IMR-90 (cell line): ENCODE data around the gene PKM. TPM values are rescaled to one million over a fixed set of nuclear protein-coding genes. Genes with fewer than 3 reads are reported as not detected.

Source experiments
- ATAC-seq: fragments of 200-7000 bp; cut with Tn5 transposase; 2 replicates; pipeline ENCODE4 v1.9.1; 2020; ENCODE audit warnings: low read depth, mild to moderate bottlenecking, moderate library complexity
- BruUV-seq: library from RNA; stranded (reverse); fragments of 400-500 nt; replicated peaks from 2 replicates; lab custom pipeline; 2021; lab: Mats Ljungman, UMichigan
- CTCF ChIA-PET: fragments of 300-600 bp; formaldehyde crosslinking; extraction: SDS; loops from one replicate; lab custom pipeline; 2021; ENCODE audit warnings: antibody characterized with exemption; lab: Yijun Ruan, JAX
- POLR2A ChIA-PET: fragments of 300-600 bp; sonication (Branson Sonifier 250); formaldehyde crosslinking; loops from one replicate; lab custom pipeline; 2022; ENCODE audit warnings: antibody characterized with exemption; ENCODE audit not compliant: unreplicated experiment; lab: Charles Lee
- DNase-seq: peaks from one replicate; pipeline ENCODE4 v3.0.0; 2013
- H2AFZ ChIP-seq: replicated peaks from 2 replicates; pipeline ENCODE3; 2013; ENCODE audit warnings: low read length, mild to moderate bottlenecking; ENCODE audit not compliant: poor library complexity
- H2AK5ac ChIP-seq: 2 replicates; pipeline ENCODE4 v1.6.1; 2013; ENCODE audit warnings: low read depth, low read length, inconsistent platforms
- H2AK9ac ChIP-seq: replicated peaks from 2 replicates; pipeline ENCODE3; 2013; ENCODE audit warnings: mild to moderate bottlenecking, low read depth, low read length, moderate library complexity; ENCODE audit not compliant: poor library complexity
- H2BK120ac ChIP-seq: 2 replicates; pipeline ENCODE4 v1.6.1; 2013; ENCODE audit warnings: low read depth, low read length, inconsistent platforms
- H2BK15ac ChIP-seq: 3 replicates; pipeline ENCODE4 v1.6.1; 2013; ENCODE audit warnings: low read depth, low read length, inconsistent platforms
- H2BK20ac ChIP-seq: 2 replicates; pipeline ENCODE4 v1.6.1; 2013; ENCODE audit warnings: low read depth, mild to moderate bottlenecking, inconsistent platforms, low read length, moderate library complexity
- H2BK5ac ChIP-seq: 2 replicates; pipeline ENCODE4 v1.6.1; 2013; ENCODE audit warnings: mild to moderate bottlenecking, low read depth, low read length, inconsistent platforms; ENCODE audit not compliant: poor library complexity, severe bottlenecking
- H3K14ac ChIP-seq: replicated peaks from 2 replicates; pipeline ENCODE4 v1.6.1; 2013; ENCODE audit warnings: low read depth, low read length, inconsistent platforms
- H3K18ac ChIP-seq: 2 replicates; pipeline ENCODE4 v1.6.1; 2013; ENCODE audit warnings: low read depth, low read length, control low read depth
- H3K23ac ChIP-seq: 2 replicates; pipeline ENCODE4 v1.6.1; 2013; ENCODE audit warnings: low read depth, low read length, inconsistent platforms
- H3K27ac ChIP-seq: 2 replicates; pipeline ENCODE4 v1.5.1; 2013; ENCODE audit warnings: mild to moderate bottlenecking, control low read depth, low read length; ENCODE audit not compliant: insufficient read depth
- H3K27me3 ChIP-seq: 2 replicates; pipeline ENCODE4 v1.6.1; 2013; ENCODE audit warnings: low read length; ENCODE audit not compliant: control insufficient read depth, insufficient read depth
- H3K36me3 ChIP-seq: 2 replicates; pipeline ENCODE4 v1.6.1; 2013; ENCODE audit warnings: low read length, mixed read lengths; ENCODE audit not compliant: control insufficient read depth, insufficient read depth
- H3K4ac ChIP-seq: 2 replicates; pipeline ENCODE4 v1.6.1; 2013; ENCODE audit warnings: low read depth, low read length, inconsistent platforms
- H3K4me1 ChIP-seq: 2 replicates; pipeline ENCODE4 v1.6.1; 2013; ENCODE audit warnings: low read length, mixed read lengths; ENCODE audit not compliant: control insufficient read depth, insufficient read depth
- H3K4me2 ChIP-seq: 2 replicates; pipeline ENCODE4 v1.6.1; 2013; ENCODE audit warnings: low read depth, mild to moderate bottlenecking, control low read depth, low read length, moderate library complexity
- H3K4me3 ChIP-seq: 2 replicates; pipeline ENCODE4 v1.5.1; 2013; ENCODE audit warnings: low read depth, mild to moderate bottlenecking, control low read depth, low read length, moderate library complexity; ENCODE audit not compliant: insufficient read depth
- H3K56ac ChIP-seq: 2 replicates; pipeline ENCODE4 v1.6.1; 2013; ENCODE audit warnings: low read length, inconsistent platforms; ENCODE audit not compliant: insufficient read depth; ENCODE audit errors: extremely low read depth
- H3K79me1 ChIP-seq, 2 experiments: 2 replicates each; pipeline ENCODE4 v1.6.1; 2013; ENCODE audit warnings: low read length in 2 of 2, inconsistent platforms in 1 of 2, low read depth in 1 of 2
- H3K9ac ChIP-seq: 2 replicates; pipeline ENCODE4 v1.6.1; 2013; ENCODE audit warnings: low read depth, low read length, control low read depth
- H3K9me1 ChIP-seq: 2 replicates; pipeline ENCODE4 v1.6.1; 2013; ENCODE audit warnings: low read length, inconsistent platforms; ENCODE audit not compliant: insufficient read depth
- H3K9me3 ChIP-seq: 2 replicates; pipeline ENCODE4 v1.6.1; 2013; ENCODE audit warnings: low read length; ENCODE audit not compliant: control insufficient read depth, insufficient read depth
- H4K20me1 ChIP-seq: 2 replicates; pipeline ENCODE4 v1.6.1; 2013; ENCODE audit warnings: low read length, inconsistent platforms; ENCODE audit not compliant: insufficient read depth
- H4K5ac ChIP-seq: 2 replicates; pipeline ENCODE4 v1.6.1; 2013; ENCODE audit warnings: mild to moderate bottlenecking, low read depth, low read length, control low read depth
- H4K8ac ChIP-seq, 2 experiments: 2 replicates each; pipeline ENCODE4 v1.6.1; 2013; ENCODE audit warnings: low read depth in 2 of 2, low read length in 2 of 2, control low read depth in 1 of 2, inconsistent platforms in 1 of 2
- H4K91ac ChIP-seq: 2 replicates; pipeline ENCODE4 v1.6.1; 2013; ENCODE audit warnings: low read depth, low read length, inconsistent platforms; ENCODE audit not compliant: insufficient read depth
- BHLHE40 ChIP-seq: fragments of 150-350 bp; IDR thresholded peaks from 2 replicates; pipeline ENCODE4 v1.6.1; 2016; ENCODE audit warnings: mild to moderate bottlenecking, low read depth, low read length
- CHD1 ChIP-seq: IDR thresholded peaks from 2 replicates; pipeline ENCODE4 v1.6.1; 2012; ENCODE audit warnings: low read depth, low read length, improper control_type of control experiment
- MAZ ChIP-seq: IDR thresholded peaks from 2 replicates; pipeline ENCODE4 v1.6.1; 2012; ENCODE audit warnings: low read depth, mild to moderate bottlenecking, low read length, improper control_type of control experiment, moderate library complexity, borderline replicate concordance
- MXI1 ChIP-seq: IDR thresholded peaks from 2 replicates; pipeline ENCODE4 v1.6.1; 2012; ENCODE audit warnings: low read depth, mild to moderate bottlenecking, low read length, moderate library complexity, borderline replicate concordance
- NFE2L2 ChIP-seq: fragments of 150-350 bp; IDR thresholded peaks from 2 replicates; pipeline ENCODE4 v1.6.1; 2016; ENCODE audit warnings: low read depth, mild to moderate bottlenecking, low read length
- RAD21 ChIP-seq: IDR thresholded peaks from 2 replicates; pipeline ENCODE4 v1.6.1; 2012; ENCODE audit warnings: low read length, improper control_type of control experiment
- SMC3 ChIP-seq: fragments of 150-350 bp; IDR thresholded peaks from 2 replicates; pipeline ENCODE4 v1.6.1; 2016; ENCODE audit warnings: low read depth, mild to moderate bottlenecking, antibody characterized with exemption, low read length, moderate library complexity
- USF2 ChIP-seq: fragments of 150-350 bp; IDR thresholded peaks from 2 replicates; pipeline ENCODE4 v1.6.1; 2017; ENCODE audit warnings: mild to moderate bottlenecking, antibody characterized with exemption, low read length, low read depth
- WGBS, 2 experiments: methylation state at CpG; one replicate each; pipeline versions ENCODE4 v1.1.5 to v1.1.7; 2013; ENCODE audit warnings: missing lambda C conversion rate in 2 of 2; ENCODE audit not compliant: insufficient read length in 1 of 2; ENCODE audit errors: extremely low coverage in 2 of 2; 5-methylcytosine and 5-hydroxymethylcytosine counted together
- dilution Hi-C: fragments of 300-500 bp; cut with HindIII; formaldehyde crosslinking; loops from one replicate; pipeline ENCODE4 v1.14.3; 2018; ENCODE audit warnings: low sequenced_read_pairs; ENCODE audit not compliant: unreplicated experiment
- in situ Hi-C: fragments of 300-500 bp; cut with MboI; formaldehyde crosslinking; loops from 3 replicates; pipeline ENCODE4 v1.14.3; 2019; ENCODE audit warnings: low sequenced_read_pairs, inconsistent platforms, mixed read lengths
- intact Hi-C: fragments of 100-400 bp; cut with micrococcal nuclease; formaldehyde crosslinking; loops from 2 replicates; pipeline ENCODE4 v1.10.0; 2022
- polyA plus RNA-seq, 3 experiments: library from polyadenylated mRNA; depleted of rRNA; stranded (reverse); fragments of >200 nt; gene quantifications; 2 replicates each; pipeline ENCODE4 v1.2.3, GENCODE V29; 2012; ENCODE audit warnings: low replicate concordance in 1 of 3
- total RNA-seq: library from RNA; depleted of rRNA; stranded (reverse); fragments of >200 nt; gene quantifications from 2 replicates; pipeline ENCODE4 v1.2.3, GENCODE V29; 2012
- TF ChIP-seq, protein P1 (sequence below): fragments of 150-350 bp; IDR thresholded peaks from 2 replicates; pipeline ENCODE4 v1.6.1; 2016; ENCODE audit warnings: low read depth, mild to moderate bottlenecking, low read length, moderate library complexity, borderline replicate concordance

PKM gene
- total and polyA plus RNA-seq, 2 of the 4 experiments (the other 2 are of a cell fraction), result 2,219 to 3,859 TPM

DNA sequence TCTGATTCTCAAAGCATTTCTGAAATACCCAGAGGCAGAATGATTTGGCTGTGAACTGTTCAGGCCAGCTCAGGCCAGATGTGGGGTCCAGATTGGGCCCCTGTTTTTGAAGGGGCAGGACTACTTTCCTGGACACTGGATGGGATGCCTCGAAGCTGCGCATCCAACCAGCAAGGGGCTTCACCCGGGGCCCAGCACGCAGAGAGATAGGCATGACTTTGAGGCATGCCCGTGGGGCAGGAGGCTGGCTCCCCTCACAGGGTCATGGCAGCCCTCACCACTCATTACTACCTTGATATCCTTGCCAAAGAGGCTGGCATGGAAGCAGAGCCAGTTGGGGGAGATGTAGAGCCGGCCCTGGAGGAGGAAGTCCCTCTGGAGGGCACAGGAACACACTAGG, 63.5 kb downstream of the PKM start:
- no peak overlapping the region for H3K4me3 ChIP-seq
- no peak overlapping the region for H4K8ac ChIP-seq
- H2BK5ac ChIP-seq, result no peak overlapping the region
- H3K23ac ChIP-seq, result no peak overlapping the region
- no peak overlapping the region for H2BK20ac ChIP-seq
- ChIA-PET POLR2A (no interaction called here), CTCF (no interaction called here)
- ATAC-seq (no peak), DNase-seq (no peak)
- H3K27me3 ChIP-seq, result peaks cover 69% of the 10 kb centered on the region
- no peaks in the 10 kb centered on the region for H3K79me1 ChIP-seq
- in situ Hi-C loops (no loop called here), intact Hi-C loops (no loop called here), dilution Hi-C loops (no loop called here)
- BruUV-seq, result no TSS peak
- H4K20me1 ChIP-seq, result no peaks in the 10 kb centered on the region
- H2BK15ac ChIP-seq, result no peak overlapping the region
- no peaks in the 10 kb centered on the region for H3K36me3 ChIP-seq
- no peak overlapping the region for H4K5ac ChIP-seq
- H3K18ac ChIP-seq, result no peak overlapping the region
- peaks cover 12% of the 10 kb centered on the region for H3K4me1 ChIP-seq
- no peak overlapping the region for H3K27ac ChIP-seq
- H3K14ac ChIP-seq, result no peak overlapping the region
- no peaks in the 10 kb centered on the region for H3K9me3 ChIP-seq
- TF ChIP-seq, protein P1, sequence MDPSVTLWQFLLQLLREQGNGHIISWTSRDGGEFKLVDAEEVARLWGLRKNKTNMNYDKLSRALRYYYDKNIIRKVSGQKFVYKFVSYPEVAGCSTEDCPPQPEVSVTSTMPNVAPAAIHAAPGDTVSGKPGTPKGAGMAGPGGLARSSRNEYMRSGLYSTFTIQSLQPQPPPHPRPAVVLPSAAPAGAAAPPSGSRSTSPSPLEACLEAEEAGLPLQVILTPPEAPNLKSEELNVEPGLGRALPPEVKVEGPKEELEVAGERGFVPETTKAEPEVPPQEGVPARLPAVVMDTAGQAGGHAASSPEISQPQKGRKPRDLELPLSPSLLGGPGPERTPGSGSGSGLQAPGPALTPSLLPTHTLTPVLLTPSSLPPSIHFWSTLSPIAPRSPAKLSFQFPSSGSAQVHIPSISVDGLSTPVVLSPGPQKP, result no peak
- no peak for TF ChIP-seq RAD21
- TF ChIP-seq MXI1, result no peak
- no peak for TF ChIP-seq NFE2L2
- no peak for TF ChIP-seq USF2
- no peak for TF ChIP-seq BHLHE40
- no peak for TF ChIP-seq SMC3
- TF ChIP-seq CHD1, result no peak
- TF ChIP-seq MAZ, result no peak
- no peak overlapping the region for H3K56ac ChIP-seq
- H3K9me1 ChIP-seq, result no peaks in the 10 kb centered on the region; the same call in none of the 2 replicates
- no peak overlapping the region for H4K91ac ChIP-seq
- no peak overlapping the region for H3K9ac ChIP-seq
- H2AK9ac ChIP-seq, result no peak overlapping the region
- no peak overlapping the region for H2AK5ac ChIP-seq
- H3K4me2 ChIP-seq, result no peak overlapping the region
- H2BK120ac ChIP-seq, result no peak overlapping the region
- no CpG with 5 or more reads among the region's 6 CpGs for WGBS, 2 experiments
- H3K4ac ChIP-seq, result no peak overlapping the region
- H2AFZ ChIP-seq, result no peak overlapping the region
